HG03025 (cell line): Measurements from ENCODE around the gene THSD4.

Experiments
- ATAC-seq: cut with Tn5 transposase; IDR thresholded peaks from one replicate; pipeline ENCODE4 v1.9.1; 2021; ENCODE audit warnings: mild to moderate bottlenecking, moderate library complexity; ENCODE audit not compliant: unreplicated experiment, low FRiP score

The THSD4 gene

GRCh38 chr15:71801935-71802655 is 686.8 kb downstream of the THSD4 start:
- ATAC-seq, result no peak

GRCh38 chr15:71802770-71803169 is 687.5 kb downstream of the THSD4 start:
- no peak for ATAC-seq

DNA sequence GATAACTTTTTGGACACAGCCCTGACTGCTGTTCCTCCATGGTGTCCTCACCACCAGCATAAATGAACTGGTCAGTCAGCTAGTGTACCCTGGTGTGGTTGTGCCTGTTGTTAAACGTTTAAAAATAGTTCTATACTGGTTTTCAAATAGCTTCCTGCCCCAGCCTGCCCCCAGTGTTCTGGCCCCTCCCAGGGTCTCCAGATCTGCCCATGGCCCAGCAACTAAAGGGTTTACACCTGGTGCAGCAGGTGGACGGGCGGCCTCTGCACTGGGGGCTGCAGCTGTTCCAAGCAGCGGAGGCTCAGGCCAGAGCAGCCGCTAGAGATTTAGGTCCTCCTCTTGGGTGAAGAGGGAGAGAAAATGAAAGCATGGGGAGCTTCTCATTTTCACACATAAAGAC is 689.0 kb downstream of the THSD4 start:
- no peak for ATAC-seq

- ATAC-seq, result no peak
These were observed 689.6 kb downstream of the THSD4 start for GRCh38 chr15:71804695-71805470.

DNA sequence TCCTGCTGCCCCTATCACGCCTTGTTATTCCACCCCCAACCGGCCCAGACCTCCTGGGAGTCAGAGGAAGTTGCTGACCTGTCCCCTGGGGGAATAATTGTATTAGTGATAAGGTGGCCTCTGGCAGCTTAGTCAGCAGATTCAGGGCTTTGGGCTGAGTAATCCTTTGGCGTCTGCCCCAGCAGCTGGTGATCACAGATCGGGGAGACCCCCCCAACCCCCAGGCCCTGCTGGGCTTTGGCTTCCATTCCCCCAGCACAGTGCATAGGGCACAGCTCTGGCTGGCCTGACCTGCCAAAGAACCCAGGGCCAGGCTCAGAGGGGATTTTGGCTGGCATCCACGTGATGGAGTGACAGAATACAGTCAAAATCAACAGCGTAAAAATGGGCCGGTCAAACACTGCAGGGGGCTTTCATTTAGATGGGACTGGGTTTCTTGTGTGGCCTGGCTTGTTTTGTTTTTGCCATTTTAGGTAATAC is 691.2 kb downstream of the THSD4 start:
- no peak for ATAC-seq

DNA sequence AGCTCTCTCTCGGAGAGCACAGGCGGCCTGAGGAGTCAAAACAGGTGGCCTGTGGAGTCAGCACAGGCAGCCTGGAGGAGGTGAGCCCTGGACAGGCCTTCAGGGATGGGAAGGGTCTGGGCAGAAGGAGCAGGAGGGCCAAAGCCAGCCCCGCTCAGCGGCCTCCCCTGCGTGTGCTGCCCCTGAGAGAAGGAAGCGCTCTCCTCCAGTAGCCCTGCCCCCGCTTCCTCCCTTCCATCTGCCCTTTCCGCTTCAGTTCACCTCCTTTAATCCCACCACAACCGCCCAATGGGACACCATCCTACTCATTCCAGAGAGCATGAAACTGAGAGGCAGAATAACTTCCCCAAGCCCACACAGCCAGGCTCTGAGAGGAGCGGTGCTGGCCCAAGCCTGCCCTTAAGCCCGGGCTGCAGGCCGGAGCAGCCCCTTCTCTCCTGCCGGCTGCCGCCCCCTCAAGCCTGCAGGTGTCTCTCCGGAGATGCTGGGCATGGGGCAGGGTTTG is 691.9 kb downstream of the THSD4 start:
- no peak for ATAC-seq

- no peak for ATAC-seq
These were observed 692.4 kb downstream of the THSD4 start for GRCh38 chr15:71807691-71808091.

- no peak for ATAC-seq
These were observed 693.2 kb downstream of the THSD4 start for GRCh38 chr15:71808311-71809020.

DNA sequence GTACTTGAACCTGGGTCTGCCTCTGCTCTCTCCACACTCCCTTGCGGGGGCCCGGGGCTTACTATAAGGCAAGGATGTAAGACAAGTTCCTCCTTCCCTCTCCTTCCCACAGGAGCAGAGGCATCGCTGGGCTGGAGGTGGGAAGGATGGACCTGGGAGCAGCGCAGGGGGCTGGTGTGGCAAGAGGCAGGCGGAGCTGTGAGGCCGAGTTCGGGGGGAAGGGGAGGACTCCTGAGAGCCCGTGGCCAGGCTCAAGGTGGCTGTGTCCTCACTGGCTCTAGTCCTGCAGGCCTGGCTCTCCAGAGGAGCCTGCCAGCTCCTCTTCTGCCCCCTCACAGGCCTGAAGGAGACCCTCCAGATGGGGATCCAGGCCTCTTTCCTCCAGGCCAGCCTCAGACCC is 694.1 kb downstream of the THSD4 start:
- ATAC-seq, result no peak

DNA sequence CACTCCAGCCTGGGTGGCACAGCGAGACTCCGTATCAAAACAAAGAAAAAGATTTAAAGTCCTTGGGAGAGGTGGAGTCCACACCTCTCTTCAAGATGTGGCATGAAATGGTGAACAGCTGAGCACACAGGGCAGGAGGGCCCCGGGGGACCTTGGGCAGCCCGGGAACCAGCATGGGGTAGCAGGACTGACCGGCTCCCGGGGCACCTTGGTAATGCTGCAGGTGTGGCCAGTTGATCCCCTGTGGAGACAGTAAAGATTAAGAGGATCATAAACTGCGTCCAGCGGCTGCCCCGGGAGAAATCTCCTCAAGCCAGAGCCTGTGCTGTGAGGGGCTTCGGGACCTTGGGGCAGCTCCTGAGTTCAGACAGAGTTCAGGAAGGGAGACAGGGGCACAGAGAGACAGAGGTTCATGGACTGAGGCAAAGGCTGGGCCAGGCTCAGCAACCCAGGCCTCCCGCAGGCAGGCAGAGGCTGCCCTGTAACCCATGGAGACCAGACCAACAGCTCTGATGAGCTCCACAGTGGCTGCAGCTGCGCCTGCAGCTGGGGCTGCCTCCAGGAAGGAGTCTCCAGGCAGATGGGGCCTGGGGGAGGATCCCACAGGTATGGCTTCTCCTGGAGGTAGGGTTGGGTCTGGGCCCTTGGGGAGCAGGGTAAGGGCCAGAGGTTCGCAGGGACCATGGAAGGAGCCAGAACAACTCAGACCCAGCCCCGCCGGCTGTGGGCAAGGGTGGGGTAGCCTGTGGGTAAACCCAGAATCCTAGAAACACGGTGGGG is 695.2 kb downstream of the THSD4 start, which contains the start of gene NR2E3:
Gene NR2E3 (plus strand): TSS at position 299 of the 780 bp plus-strand sequence. CDS start 190 bp downstream, at position 489.
- no peak for ATAC-seq

- no peak for ATAC-seq
These were observed 695.9 kb downstream of the THSD4 start for GRCh38 chr15:71811036-71811736.

DNA sequence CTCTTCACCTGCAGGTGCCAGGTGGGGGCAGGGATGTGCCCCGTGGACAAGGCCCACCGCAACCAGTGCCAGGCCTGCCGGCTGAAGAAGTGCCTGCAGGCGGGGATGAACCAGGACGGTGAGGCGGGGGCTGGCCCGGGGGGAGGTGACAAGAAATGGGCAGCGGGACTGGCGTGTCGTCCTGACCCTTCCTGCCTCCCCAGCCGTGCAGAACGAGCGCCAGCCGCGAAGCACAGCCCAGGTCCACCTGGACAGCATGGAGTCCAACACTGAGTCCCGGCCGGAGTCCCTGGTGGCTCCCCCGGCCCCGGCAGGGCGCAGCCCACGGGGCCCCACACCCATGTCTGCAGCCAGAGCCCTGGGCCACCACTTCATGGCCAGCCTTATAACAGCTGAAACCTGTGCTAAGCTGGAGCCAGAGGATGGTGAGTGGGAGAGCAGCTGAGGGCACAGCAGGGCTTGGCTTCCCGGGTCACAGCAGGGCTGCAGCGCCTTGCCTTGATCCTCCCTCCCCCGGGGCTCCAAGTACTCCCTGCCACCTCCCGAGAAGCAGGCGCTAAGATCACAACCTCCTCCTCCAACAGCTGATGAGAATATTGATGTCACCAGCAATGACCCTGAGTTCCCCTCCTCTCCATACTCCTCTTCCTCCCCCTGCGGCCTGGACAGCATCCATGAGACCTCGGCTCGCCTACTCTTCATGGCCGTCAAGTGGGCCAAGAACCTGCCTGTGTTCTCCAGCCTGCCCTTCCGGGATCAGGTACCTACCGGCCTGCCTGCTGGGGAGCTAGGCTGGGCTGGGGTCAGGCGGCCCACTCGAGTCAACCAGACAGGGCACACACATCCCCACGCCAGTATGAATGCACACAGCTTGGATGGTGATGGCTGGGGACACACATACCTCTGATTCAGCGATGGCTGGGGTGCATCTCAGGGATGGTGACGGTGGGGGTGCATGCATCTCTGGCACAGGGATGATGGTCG is 696.8 kb downstream of the THSD4 start:
- ATAC-seq, result no peak

DNA sequence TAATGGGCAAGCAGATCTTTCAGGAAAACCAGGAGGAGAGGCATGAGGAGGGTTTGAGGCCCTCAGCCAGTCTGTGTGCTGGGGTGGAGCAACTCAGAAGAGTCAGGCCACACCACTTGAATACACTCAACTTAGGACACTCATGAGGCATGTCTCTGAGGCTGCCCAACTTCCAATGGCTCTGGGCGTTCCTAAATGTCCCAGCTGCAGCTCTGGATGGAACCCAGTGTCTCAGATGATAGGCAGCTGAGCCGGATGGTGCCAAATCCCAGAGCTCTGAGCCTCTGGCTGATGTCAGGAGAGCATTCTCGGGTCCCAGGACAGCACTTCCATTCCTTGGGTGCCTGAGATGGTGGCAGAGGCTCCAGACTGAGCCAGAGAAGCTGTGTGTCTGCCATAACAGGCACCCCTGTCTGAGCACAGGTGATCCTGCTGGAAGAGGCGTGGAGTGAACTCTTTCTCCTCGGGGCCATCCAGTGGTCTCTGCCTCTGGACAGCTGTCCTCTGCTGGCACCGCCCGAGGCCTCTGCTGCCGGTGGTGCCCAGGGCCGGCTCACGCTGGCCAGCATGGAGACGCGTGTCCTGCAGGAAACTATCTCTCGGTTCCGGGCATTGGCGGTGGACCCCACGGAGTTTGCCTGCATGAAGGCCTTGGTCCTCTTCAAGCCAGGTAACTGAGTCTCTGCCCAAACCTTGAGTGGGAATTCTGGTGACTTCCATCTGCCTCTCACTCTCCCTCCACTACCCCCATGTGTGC is 697.9 kb downstream of the THSD4 start:
- no peak for ATAC-seq

DNA sequence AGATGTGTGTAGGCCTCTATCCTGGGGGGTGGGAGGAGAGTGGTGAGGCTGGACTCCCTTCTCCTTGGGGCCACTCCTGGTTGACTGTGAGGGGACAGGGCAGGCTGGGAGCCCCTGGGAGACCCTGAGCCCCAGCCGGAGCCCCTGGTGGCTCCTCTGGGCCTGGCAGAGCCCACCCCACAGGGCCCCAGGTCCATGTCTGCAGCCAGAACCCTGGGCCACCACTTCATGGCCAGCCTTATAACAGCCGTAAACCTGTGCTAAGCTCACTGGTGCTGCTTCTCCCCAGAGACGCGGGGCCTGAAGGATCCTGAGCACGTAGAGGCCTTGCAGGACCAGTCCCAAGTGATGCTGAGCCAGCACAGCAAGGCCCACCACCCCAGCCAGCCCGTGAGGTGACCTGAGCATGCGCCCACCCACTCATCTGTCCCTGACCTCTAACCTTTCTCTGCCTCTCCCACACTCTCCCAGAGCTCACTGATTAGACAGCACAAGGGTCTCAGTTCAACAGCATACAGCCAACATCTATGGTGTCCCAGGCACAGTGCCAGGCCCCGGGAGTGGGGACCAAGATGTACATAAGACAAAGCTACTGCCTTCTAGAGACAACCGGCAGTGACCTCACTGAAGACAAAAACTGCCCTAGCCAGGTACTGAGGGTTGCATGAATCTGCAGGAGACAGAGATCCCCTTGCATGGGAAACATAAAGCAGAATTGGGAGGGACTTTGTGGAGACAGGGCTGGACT is 698.6 kb downstream of the THSD4 start:
- no peak for ATAC-seq

DNA sequence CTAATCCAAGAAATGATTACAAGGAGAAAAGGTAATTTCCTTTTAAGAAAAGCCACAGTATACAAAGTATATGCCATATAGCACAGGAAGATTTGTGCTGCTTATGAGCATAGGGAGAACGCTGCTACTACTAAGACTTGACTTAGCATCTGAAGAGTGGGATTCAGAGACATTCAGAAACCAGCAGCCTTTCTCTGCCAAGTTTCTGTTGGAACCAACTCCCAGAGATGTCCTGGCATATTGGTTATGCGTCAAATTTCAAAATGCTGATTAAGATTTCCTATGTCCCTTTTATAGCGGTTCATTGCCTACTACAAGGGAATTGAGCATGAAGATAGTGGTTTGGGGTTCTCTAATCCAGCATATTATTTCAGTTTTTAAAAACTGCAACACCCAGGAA is 700.0 kb downstream of the THSD4 start:
- no peak for ATAC-seq

- ATAC-seq, result no peak
These were observed 702.1 kb downstream of the THSD4 start for GRCh38 chr15:71817351-71817750.

DNA sequence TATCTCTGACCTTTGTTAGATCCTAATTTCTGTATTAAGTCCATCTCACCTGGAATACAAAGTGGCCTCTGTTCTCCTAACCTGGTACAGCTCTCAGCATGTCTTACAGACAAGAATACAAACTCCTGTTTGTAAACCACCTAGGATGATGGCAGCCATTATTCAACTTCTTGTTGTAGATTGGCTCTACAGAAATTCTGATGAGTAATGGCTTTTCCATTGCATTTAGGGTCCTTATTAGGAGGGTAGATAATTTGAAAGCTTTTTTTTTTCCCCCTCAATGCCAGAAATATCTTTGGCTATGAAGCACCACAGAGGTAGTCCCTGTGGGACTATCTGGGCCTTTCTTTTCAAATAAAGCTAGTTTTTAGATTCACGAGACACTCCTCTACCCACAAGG is 704.9 kb downstream of the THSD4 start:
- no peak for ATAC-seq
